Tibial artery (tissue), 4 donors: Measurements from ENCODE around the gene NPVF.

Experiments
- DNase-seq, 2 donors: peaks; one replicate each; pipeline ENCODE4 v3.0.0-alpha.2; 2019
- H3K27ac ChIP-seq, 2 donors: fragments of 200-600 bp; sonication (generic) in 1 of 2; 1 replicate in 1 of 2; 2 replicates in 1 of 2; pipeline ENCODE4 v1.5.1; 2018 to 2019; ENCODE audit warnings: mild to moderate bottlenecking in 1 of 2
- H3K27me3 ChIP-seq, 2 donors: fragments of 200-600 bp; sonication (generic) in 1 of 2; one replicate each; pipeline versions ENCODE4 v1.5.1 to v1.6.0; 2016 to 2019
- H3K36me3 ChIP-seq, 3 donors: fragments of 200-600 bp; sonication (generic) in 2 of 3; one replicate each; pipeline ENCODE4 v1.5.1; 2016 to 2019; ENCODE audit warnings: mild to moderate bottlenecking in 2 of 3
- H3K4me1 ChIP-seq, 4 donors: fragments of 200-600 bp; sonication (generic) in 2 of 4; 1 replicate in 3 of 4; 2 replicates in 1 of 4; pipeline ENCODE4 v1.5.1; 2016 to 2019
- H3K4me3 ChIP-seq, 2 donors: fragments of 200-600 bp; sonication (generic) in 1 of 2; 1 replicate in 1 of 2; 2 replicates in 1 of 2; pipeline ENCODE4 v1.5.1; 2018 to 2019; ENCODE audit warnings: mild to moderate bottlenecking in 2 of 2
- H3K9me3 ChIP-seq, 3 donors: fragments of 200-600 bp; sonication (generic) in 1 of 3; one replicate each; pipeline ENCODE4 v1.5.1; 2016 to 2019
- CTCF ChIP-seq, 2 experiments: fragments of 200-600 bp in 1 of 2; fragments of 450-650 bp in 1 of 2; IDR thresholded peaks; one replicate each; pipeline ENCODE4 v1.5.1; 2017 to 2019; ENCODE audit warnings: antibody characterized with exemption in 2 of 2, mild to moderate bottlenecking in 1 of 2, moderate library complexity in 1 of 2
- intact Hi-C: fragments of 100-400 bp; cut with DNase I; formaldehyde crosslinking; loops from one replicate; pipeline ENCODE4 v1.15.0; 2023; ENCODE audit warnings: low total_unique reads

Gene NPVF

GRCh38 chr7:25235471-25235870 lies 7.2 kb upstream of the NPVF start:
- no peak for DNase-seq
- no peaks in the 10 kb centered on the region for H3K27me3 ChIP-seq
- no peaks in the 10 kb centered on the region for H3K36me3 ChIP-seq
- H3K4me1 ChIP-seq: peaks cover 0 to 28% (median 4%) of the 10 kb centered on the region in 4 donors
- no peaks in the 10 kb centered on the region for H3K9me3 ChIP-seq
- TF ChIP-seq CTCF (IDR thresholded peaks at IDR 0.05): no peak
- no peak overlapping the region for H3K27ac ChIP-seq
- intact Hi-C loops: no loop called here
- no peak overlapping the region for H3K4me3 ChIP-seq

DNA sequence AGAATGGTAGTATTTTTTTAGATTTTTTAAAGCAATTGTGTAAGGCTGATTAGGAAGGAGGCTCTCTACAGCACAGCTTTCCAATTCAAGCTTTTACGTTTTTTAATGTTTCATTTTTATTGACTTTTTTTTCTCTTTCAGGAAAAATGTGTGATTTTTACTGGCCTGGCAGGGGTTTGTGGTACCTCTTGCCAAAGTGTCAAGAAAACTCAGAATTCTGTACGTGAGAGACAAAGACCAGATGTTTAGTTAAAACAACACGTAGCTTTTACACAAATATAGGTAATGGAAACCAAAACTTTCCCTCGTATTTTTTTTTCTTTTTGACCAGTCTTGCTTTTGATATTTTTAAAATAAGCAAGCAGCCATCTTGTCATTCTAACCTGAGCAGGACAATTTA lies 6.0 kb upstream of the NPVF start:
- Histone ChIP-seq H3K4me3 (no peak overlapping the region), H3K9me3 (no peaks in the 10 kb centered on the region), H3K27me3 (no peaks in the 10 kb centered on the region), H3K27ac (peak overlapping the region in 1 of 2 donors; percentile 13), H3K36me3 (no peaks in the 10 kb centered on the region), H3K4me1 (peaks cover 0 to 18% (median 0%) of the 10 kb centered on the region in 4 donors)
- TF ChIP-seq CTCF (IDR thresholded peaks at IDR 0.05): no peak
- intact Hi-C loops: no loop called here
- DNase-seq: no peak

GRCh38 chr7:25223206-25223605 lies 5.1 kb downstream of the NPVF start:
- intact Hi-C loops: no loop called here
- Histone ChIP-seq H3K27me3 (peaks cover 0 to 3% of the 10 kb centered on the region in 2 donors), H3K36me3 (no peaks in the 10 kb centered on the region), H3K4me3 (no peak overlapping the region), H3K9me3 (no peaks in the 10 kb centered on the region), H3K4me1 (no peaks in the 10 kb centered on the region), H3K27ac (no peak overlapping the region)
- TF ChIP-seq CTCF (IDR thresholded peaks at IDR 0.05): no peak
- no peak for DNase-seq

DNA sequence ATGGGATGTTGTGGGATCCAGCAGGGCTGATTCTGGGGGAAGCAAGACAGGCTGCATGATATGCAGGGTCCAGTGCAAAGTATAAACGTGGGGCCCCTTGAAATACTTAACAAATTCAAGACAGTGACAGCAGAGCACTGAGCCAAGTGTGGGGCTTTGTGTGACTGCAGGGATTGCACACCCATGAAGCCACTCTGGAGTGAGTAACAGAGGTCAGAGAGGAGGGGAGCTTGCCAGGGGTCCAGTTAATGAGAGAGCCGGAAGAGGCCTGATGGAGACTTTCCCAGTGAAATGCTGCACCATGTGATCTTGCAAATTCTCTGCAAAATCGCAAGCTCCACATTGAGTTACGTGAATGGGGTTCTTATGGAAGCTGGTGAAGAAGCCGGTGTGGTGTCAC lies 5.6 kb downstream of the NPVF start:
- no peaks in the 10 kb centered on the region for H3K36me3 ChIP-seq
- no peaks in the 10 kb centered on the region for H3K9me3 ChIP-seq
- H3K27me3 ChIP-seq: peaks cover 0 to 3% of the 10 kb centered on the region in 2 donors
- H3K4me1 ChIP-seq: no peaks in the 10 kb centered on the region
- no peak overlapping the region for H3K4me3 ChIP-seq
- H3K27ac ChIP-seq: no peak overlapping the region
- no peak for TF ChIP-seq CTCF (IDR thresholded peaks at IDR 0.05)
- no peak for DNase-seq
- intact Hi-C loops: no loop called here

DNA sequence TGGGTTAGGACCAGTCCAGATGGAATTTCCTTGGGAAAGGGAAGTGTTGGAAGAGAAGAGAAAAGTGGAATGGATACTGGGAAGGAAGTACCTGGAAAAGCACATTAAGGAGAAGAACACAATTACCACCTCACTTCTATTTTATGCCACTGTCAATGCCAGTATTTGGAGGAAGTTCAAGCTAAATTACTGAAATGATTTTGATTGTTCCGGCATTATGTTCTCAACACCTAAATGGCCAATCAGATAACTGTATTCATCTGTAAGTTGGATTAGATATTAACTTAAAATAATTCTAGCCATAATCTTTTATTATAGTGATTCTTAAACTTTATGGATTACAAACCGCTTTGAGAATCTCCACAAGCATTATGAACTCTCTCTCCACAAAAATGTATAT lies 7.3 kb downstream of the NPVF start:
- Histone ChIP-seq H3K9me3 (no peaks in the 10 kb centered on the region), H3K27me3 (peaks cover 0 to 3% of the 10 kb centered on the region in 2 donors), H3K27ac (no peak overlapping the region), H3K4me1 (no peaks in the 10 kb centered on the region), H3K36me3 (no peaks in the 10 kb centered on the region), H3K4me3 (no peak overlapping the region)
- DNase-seq: no peak
- no peak for TF ChIP-seq CTCF (IDR thresholded peaks at IDR 0.05)
- intact Hi-C loops: no loop called here

DNA sequence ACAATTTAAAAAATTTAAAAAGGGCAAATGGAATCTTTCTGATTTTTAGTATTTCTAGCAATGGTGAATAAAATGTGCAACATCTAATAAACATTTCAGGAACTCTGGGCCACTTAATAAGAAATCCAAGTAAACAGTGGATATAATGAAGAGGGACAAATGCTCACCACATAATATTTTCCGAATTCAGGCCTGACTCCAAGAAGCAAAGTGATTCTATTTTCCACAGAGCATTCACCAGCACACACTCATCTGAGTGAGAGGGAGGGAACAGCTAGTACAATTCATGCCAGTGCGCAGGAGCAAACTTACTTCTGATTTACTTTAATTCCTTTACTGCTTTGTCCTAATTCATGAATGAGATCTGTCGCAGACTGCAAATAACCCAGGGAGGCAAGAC lies 10.1 kb downstream of the NPVF start:
- Histone ChIP-seq H3K4me3 (no peak overlapping the region), H3K9me3 (no peaks in the 10 kb centered on the region), H3K36me3 (no peaks in the 10 kb centered on the region), H3K4me1 (no peaks in the 10 kb centered on the region), H3K27me3 (no peaks in the 10 kb centered on the region), H3K27ac (no peak overlapping the region)
- no peak for DNase-seq
- TF ChIP-seq CTCF (IDR thresholded peaks at IDR 0.05): no peak
- intact Hi-C loops: no loop called here
